ENCODE data around the gene ANKRD44.

ANKRD44 gene

DNA sequence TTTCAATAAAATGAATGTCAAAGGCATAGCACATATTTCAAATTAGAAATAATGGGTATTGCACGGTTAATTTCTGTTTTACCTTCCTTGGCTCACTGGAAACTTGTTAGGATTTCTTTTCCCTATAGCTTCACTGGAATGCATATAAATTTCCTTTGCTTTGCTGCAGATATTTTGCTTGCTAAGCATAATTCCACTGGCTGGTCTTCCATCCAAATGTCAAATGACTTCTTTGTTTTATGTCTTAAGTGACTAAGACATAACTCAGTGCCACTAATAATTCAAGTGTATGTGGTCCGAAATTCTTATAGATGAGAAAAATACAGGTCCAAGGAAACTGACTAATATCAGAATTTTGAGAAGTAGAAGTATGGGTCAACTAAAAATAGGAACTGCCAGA is 201.3 kb downstream of the ANKRD44 start:
- DNase-seq (ENCODE audit: low read depth) = no peak

DNA sequence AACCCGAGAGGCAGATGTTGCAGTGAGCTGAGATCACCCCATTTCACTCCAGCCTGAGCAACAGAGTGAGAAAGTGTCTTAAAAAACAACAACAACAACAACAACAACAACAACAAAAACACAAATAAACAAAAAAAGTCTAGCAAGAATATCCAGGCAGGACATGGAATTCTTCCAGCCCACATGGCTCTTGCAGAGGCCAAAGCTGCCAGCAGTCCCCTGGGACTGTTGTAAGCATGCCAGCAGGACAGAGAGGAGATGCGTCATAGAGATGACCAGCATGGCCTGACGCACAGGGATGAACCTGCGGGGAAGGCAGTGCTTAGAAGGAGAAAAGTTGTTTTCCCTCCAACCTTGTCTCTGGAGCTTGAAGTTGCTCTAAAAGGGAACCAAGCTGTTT is 201.8 kb downstream of the ANKRD44 start:
- DNase-seq (ENCODE audit: low read depth) = peak; percentile 87

GRCh38 chr2:197107291-197108269 is 203.0 kb downstream of the ANKRD44 start:
- DNase-seq (ENCODE audit: low read depth) = peak; percentile 80

- DNase-seq (ENCODE audit: low read depth) = no peak
These were observed 207.2 kb downstream of the ANKRD44 start for GRCh38 chr2:197103363-197103762.

DNA sequence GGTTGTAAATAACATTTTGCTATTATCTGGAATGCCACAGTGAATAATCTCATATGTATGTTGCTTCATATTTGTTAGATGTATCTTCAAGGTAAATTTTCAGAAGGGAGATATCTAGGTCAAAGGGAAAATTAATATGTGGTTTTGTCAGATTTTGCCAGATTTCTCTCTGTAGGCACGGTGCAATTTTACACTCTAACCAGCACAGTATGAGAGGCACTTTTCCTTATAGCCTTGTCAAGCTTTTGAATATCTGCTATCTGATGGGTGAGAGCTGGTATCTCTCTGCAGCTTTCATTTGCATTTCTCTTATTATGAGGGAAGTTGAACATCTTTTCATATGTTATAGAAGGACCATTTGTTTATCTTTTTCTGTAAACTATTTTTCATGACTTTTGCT is 208.3 kb downstream of the ANKRD44 start:
- DNase-seq (ENCODE audit: low read depth) = no peak

DNA sequence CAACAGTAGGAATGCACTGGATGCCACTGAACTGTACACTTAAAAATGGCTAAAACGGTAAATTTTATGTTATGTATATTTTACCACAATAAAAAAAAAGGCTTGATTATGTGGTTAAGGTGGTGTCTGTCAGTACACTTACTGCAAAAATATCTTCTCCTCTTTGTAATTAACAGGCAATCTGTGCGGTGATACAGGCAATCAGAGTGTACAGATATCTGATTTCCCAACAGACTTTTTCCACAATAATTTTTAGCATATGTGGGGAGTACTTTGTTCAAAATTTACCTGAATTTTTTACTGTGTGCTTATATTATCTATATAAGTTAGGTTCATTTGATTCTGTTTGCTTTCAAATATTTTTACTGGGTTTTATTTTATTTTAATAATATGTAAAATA is 209.1 kb downstream of the ANKRD44 start:
- DNase-seq (ENCODE audit: low read depth) = no peak

DNA sequence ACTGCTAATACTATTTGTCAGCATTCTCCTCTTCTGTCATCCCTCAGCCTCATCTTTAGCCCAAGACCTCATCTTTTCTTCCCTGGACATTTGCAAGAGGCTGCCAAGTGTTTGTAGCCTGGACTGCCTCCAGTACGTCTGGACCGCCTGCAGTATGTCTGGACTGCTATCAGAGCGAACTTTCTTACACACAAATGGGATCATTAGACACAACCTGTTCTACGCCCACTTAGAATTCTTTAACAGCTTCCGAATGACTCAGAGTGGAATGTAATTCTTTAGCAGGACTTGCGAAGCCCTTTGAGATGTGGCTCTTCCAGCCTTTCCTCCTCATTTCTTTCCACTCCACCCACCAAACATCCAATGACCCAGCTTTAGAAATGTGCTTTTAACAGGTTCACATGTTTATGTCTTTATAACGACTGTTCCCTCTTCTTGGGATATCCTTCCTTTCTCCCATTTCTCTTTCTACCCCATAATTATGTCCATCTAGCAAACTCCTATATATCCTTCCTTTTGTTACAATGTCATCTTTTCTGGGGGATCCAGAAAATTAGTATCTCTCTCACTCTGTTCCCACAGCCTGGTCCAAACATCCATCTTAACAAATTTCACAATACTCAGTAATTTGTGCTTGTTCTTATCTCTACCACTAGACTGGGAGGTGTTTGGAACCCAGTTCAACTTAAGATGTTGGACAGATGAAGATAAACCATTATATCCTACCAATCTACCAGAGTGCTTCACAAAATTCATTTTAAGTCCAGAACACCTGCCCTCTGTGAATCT is 212.8 kb downstream of the ANKRD44 start:
- DNase-seq (ENCODE audit: low read depth) = peak; percentile 90

GRCh38 chr2:197096649-197097048 is 213.9 kb downstream of the ANKRD44 start:
- DNase-seq (ENCODE audit: low read depth) = no peak

DNA sequence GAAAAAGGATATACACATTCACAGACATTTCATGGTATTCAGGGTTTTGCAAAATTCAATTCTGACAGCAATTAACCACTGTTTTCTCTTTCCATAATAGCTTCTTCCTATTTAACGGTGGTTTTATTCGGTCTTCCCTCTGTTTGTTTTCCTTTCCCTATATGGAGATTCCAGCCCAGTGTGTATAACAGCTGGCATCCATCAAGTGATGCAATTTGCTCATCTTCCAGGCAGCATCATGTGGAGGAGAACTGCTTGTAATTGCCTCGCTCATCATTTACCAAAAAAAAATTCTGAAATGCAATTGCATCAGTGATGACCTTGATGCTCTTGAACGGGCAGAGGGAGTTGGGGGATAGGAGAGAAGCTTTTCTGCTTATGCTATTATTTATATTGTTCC is 218.1 kb downstream of the ANKRD44 start:
- peak; percentile 89 for DNase-seq (ENCODE audit: low read depth)

DNA sequence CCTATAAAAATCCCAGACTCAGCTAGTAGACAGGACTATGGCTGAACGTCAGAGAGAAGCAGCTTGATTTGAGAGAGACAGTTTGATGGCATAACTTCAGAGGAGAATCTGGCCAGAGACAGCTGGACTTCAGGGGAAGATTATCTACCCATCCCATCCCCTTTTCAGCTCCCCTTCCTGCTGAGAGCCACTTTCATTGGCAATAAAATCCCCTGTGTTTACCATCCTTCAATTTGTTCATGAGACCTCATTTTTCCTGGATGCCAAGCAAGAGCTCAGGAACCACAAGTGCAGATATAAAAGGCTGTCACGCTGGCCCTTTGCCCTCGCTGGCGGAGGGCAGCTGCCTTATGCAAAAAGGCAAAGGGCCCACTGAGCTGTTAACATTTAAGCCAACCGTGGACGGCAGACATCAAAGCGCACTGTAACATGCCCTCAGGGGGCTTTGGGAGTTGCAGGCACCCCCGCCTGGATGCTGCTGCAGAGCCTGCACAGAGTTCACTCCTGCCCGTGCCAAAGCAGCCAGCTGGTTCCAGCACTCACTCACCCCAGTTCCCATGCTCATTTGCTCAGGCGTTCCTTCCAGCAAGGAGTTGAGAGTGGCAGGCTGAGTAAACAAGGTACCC is 219.7 kb downstream of the ANKRD44 start:
- DNase-seq (ENCODE audit: low read depth) = no peak

DNA sequence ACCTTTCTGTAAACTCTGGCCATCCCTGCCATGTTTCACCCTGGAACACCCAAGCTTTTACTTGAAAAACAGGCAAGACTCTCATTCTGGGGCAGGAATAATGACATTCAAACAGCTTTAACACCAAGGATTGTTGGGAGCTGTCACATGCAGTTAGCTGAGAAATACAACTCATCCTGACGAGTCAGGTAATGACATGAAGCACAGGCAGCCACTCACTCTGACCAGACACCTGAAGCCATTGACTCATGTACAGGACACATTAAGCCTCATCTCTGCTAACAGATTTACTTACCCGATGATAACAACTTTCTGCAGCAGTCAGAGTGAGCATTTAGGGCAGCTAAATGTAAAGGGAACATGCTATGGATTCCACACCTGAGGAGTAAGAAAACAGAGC is 220.9 kb downstream of the ANKRD44 start:
- DNase-seq (ENCODE audit: low read depth) = no peak

GRCh38 chr2:197088694-197089093 is 221.9 kb downstream of the ANKRD44 start:
- peak; percentile 41 for DNase-seq (ENCODE audit: low read depth)

DNA sequence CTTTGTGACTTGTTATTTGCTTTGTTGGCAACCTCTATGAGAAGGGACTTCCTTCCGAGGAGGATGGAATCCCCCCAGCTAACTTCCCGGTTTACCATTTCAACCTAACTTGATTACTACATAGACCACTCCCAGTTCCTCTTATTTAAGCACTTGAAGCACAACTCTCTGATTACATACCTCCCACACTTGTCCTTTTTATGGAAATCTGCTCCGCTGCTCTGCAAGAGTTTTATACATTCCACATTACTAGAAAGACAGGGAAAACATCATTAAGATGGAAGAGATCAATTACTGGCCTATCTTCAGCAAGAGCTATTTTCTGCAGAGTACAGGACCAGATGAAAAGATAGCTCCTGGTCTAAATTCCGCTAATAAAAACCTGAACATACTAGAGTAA is 224.1 kb downstream of the ANKRD44 start:
- DNase-seq (ENCODE audit: low read depth) = no peak

- DNase-seq (ENCODE audit: low read depth) = no peak
These were observed 224.9 kb downstream of the ANKRD44 start for GRCh38 chr2:197085665-197086064.

- DNase-seq (ENCODE audit: low read depth) = no peak
These were observed 229.3 kb downstream of the ANKRD44 start for GRCh38 chr2:197081294-197081693.

DNA sequence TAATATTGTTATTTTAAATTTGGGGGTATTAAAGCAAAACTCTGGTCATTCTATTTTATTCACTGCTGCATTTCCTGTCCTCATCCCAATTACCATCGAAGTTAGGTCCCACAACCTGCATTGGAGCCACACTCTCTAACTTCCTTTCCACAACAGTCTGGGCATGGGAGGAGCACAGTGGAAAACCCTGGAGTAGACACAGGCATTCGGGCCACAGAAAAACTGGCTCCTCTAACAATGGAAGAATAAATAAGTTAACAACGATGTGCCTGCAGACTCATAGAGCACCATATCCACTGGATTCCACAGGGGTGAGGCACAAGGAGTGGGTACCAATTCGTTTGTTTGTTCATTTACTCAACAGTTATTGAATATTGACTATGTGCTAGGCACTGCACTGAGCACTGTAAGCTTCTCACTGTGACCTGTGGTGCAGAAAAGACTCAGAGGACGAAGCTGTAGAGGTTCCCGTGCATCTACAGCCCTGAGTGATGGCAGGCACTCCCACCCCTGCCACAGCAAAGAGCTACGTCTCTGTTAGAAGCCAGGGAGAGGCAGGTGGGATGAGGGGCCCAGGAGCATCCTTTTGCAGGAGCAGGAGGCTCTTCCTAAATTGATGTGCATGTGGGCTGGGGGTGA is 229.9 kb downstream of the ANKRD44 start:
- no peak for DNase-seq (ENCODE audit: low read depth)

- peak; percentile 69 for DNase-seq (ENCODE audit: low read depth)
These were observed 230.6 kb downstream of the ANKRD44 start for GRCh38 chr2:197079832-197080555.

DNA sequence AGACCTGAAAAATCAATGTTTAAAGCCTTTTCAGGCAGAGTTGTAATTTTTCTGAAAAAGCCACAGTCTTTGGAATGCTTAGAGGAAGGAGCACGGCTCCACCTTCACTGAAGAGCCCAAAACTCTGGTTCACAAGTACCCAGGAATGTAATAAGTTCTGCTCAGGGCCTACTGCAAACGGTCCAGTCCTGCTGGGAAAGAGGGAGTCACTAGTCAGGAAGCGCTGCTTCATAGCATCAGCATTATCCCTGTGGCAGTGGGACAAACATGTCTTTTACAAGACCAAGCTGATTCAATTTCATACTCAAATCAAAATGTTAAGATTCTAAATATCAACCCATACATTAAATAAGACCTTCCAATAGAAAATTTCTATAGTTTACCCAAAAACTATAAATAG is 231.2 kb downstream of the ANKRD44 start:
- DNase-seq (ENCODE audit: low read depth) = peak; percentile 63

DNA sequence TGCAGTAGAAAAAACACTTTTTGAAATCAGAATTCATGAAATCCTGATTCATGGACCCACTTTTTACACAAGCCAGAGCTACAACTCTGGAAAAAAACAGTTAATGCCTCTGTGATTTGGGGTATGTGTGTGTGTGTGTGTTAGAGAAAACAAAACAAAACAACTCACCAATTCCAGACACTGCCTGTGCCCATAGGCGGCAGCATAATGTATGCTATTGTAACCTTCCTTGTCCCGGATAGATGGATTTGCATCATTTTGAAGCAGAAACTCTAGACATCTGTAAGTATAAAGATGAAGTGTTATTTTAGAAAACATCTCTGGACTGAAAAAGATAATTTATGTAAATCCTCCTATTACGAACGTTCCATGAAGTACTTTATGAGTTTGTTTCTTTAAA is 232.0 kb downstream of the ANKRD44 start:
- DNase-seq (ENCODE audit: low read depth) = no peak

DNA sequence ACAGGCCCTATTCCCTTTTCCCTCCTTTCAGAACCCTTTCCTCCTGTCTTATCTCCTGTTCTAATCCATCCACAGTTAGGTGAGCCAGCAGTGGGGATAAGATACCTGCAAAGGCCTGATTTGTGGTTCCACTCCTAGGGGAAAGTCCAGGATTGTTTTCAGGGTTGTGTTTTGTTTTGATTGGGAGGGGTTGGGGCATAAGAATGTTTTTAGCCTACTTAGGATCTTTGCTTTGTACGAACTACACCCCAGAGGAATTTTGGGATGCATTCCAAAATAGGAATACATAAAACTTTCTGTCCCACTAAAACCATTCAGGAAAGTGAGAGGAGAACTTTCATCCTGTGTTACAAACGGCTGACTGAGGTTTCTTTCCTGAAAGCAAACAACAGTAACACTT is 233.2 kb downstream of the ANKRD44 start:
- DNase-seq (ENCODE audit: low read depth) = peak; percentile 50

GRCh38 chr2:197076652-197077051 is 233.9 kb downstream of the ANKRD44 start:
- DNase-seq (ENCODE audit: low read depth) = no peak

Measured in EH (cell line).